Osteocyte (in vitro differentiated cells): Measurements from ENCODE around the gene CORO2B. TPM values are rescaled to one million over a fixed set of nuclear protein-coding genes. Genes with fewer than 3 reads are reported as not detected.

Experiments used
- DNase-seq: peaks from one replicate; pipeline ENCODE4 v3.0.0; 2021; ENCODE audit warnings: mixed read lengths; ENCODE audit not compliant: unreplicated experiment; ENCODE audit errors: extremely low spot score
- H3K27ac Mint-ChIP-seq: one replicate; pipeline ENCODE4 v1.8.0; 2021; ENCODE audit warnings: mild to moderate bottlenecking, mixed read lengths; ENCODE audit not compliant: unreplicated experiment
- H3K27me3 Mint-ChIP-seq: one replicate; pipeline ENCODE4 v1.8.0; 2021; ENCODE audit warnings: mixed read lengths; ENCODE audit not compliant: unreplicated experiment
- H3K36me3 Mint-ChIP-seq: one replicate; pipeline ENCODE4 v1.8.0; 2021; ENCODE audit warnings: mixed read lengths; ENCODE audit not compliant: unreplicated experiment
- H3K4me1 Mint-ChIP-seq: one replicate; pipeline ENCODE4 v1.8.0; 2021; ENCODE audit warnings: mixed read lengths; ENCODE audit not compliant: unreplicated experiment
- H3K4me3 Mint-ChIP-seq: one replicate; pipeline ENCODE4 v1.8.0; 2021; ENCODE audit warnings: mild to moderate bottlenecking, moderate library complexity, mixed read lengths; ENCODE audit not compliant: unreplicated experiment
- H3K9me3 Mint-ChIP-seq: one replicate; pipeline ENCODE4 v1.8.0; 2021; ENCODE audit warnings: mixed read lengths; ENCODE audit not compliant: unreplicated experiment
- CTCF ChIP-seq: fragments of 200-600 bp; sonication (generic); IDR thresholded peaks from 2 replicates; pipeline ENCODE4 v1.5.0; 2021; ENCODE audit warnings: antibody characterized with exemption, mild to moderate bottlenecking, moderate library complexity
- total RNA-seq: library from RNA; stranded (reverse); gene quantifications from 2 replicates; pipeline ENCODE4 v1.2.1, GENCODE V29; 2021

The CORO2B gene
- total RNA-seq, 1 donor from 2014 or later, result 22.6 TPM

DNA sequence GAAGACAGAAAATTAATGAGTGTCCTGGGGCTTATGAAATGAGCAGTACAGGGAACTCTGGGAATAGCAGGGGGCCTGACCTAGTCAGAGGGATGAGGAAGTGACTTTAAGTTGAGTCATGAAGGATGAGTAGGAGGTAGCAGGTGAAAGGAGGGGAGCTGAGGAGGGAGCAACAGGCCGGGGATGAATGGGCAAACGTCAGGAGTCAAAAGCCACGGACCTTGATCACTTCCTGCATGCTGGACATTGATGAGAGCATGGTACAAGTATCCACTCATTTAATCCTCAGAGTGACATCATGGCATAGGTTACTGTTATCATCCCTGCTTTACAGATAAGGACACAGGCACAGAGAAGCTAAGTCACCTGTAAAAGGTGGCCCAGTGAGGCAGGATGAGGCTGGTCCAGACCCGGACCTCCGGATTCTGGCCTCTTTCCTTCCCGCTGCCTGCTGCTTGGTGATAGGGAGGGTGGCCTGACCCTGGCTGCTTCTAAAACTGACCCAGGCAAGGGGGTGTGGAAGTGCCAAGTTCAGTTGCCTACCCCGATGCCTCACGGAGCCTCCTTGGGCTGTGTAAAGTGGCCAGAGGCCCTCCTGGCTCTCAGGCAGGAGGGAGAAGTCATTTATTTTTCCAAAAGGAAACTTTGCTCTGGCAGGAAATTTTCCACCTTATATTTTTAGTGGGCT, 7.6 kb downstream of the CORO2B start:
- H3K4me3 Mint-ChIP-seq, result no peak overlapping the region

DNA sequence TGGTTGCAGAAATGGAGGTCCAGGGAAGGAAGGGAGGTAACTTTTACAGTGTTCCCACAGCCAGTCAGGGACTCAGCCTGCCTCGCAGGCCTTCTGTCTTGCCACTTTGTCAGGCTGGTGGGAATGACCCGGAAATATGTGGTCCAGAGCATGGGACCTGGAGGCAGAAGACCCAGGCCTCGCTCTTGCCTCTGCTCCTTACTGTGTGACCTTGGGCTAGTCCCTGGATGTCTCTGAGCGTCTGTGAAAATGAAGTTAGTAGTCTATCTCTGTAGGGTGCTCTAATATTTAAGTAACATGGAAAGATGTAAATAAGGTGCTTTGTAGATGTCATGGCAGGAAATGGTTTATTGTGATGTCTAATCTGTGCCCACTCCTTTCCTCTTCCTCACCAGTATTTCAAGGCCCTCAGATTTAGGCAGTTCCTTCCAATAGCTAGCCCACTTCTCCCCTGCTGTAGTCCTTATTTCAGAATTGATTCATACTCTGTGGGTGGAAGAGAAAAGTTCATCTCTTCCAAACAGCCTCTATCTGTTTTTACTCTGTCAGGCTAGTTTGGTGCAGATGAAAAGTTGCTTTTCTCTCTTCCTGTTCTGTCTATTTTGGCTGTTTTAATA, 9.1 kb downstream of the CORO2B start:
- Mint-ChIP-seq H3K27ac (no peak overlapping the region), H3K4me1 (peaks cover 22% of the 10 kb centered on the region)
- DNase-seq, result no peak

More for the DNA sequence above, 7.6 kb downstream of the CORO2B start:
- H3K27me3 Mint-ChIP-seq, result no peaks in the 10 kb centered on the region
- no peak overlapping the region for H3K27ac Mint-ChIP-seq
- no peaks in the 10 kb centered on the region for H3K9me3 Mint-ChIP-seq
- DNase-seq, result no peak
- H3K4me1 Mint-ChIP-seq, result peaks cover 15% of the 10 kb centered on the region
- TF ChIP-seq CTCF, result no peak
- no peaks in the 10 kb centered on the region for H3K36me3 Mint-ChIP-seq

DNA sequence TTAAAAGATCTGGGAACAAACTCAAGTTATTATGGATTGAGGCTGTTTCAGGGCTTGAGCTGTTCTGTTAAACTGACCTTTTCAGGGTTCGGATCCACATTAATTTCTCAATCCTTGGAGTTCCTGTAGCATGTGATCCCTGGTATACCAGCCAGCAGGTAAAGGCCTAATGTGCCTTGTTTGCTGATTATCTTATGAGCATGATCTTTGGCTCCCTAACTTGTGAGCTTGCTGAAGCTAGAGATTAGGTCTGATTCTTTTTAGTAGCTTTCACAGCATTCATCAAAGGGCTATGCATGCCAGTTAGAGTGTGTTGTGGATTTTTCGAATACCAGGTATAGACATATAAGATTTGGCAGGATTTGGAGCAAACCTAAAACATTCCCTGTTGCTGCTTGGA, 10.3 kb downstream of the CORO2B start:
- Mint-ChIP-seq H3K4me3 (no peak overlapping the region), H3K36me3 (no peaks in the 10 kb centered on the region), H3K27ac (no peak overlapping the region), H3K9me3 (no peaks in the 10 kb centered on the region), H3K27me3 (no peaks in the 10 kb centered on the region), H3K4me1 (peaks cover 30% of the 10 kb centered on the region)
- no peak for TF ChIP-seq CTCF
- no peak for DNase-seq

More for the DNA sequence above, 9.1 kb downstream of the CORO2B start:
- no peak for TF ChIP-seq CTCF
- H3K9me3 Mint-ChIP-seq, result no peaks in the 10 kb centered on the region
- H3K36me3 Mint-ChIP-seq, result no peaks in the 10 kb centered on the region
- no peak overlapping the region for H3K4me3 Mint-ChIP-seq
- no peaks in the 10 kb centered on the region for H3K27me3 Mint-ChIP-seq

GRCh38 chr15:68589783-68590710, 11.3 kb downstream of the CORO2B start:
- H3K4me3 Mint-ChIP-seq, result no peak overlapping the region
- H3K9me3 Mint-ChIP-seq, result no peaks in the 10 kb centered on the region
- H3K4me1 Mint-ChIP-seq, result peaks cover 39% of the 10 kb centered on the region

More at GRCh38 chr15:68589783-68590710, 11.3 kb downstream of the CORO2B start:
- H3K36me3 Mint-ChIP-seq, result no peaks in the 10 kb centered on the region
- no peak for DNase-seq
- H3K27ac Mint-ChIP-seq, result no peak overlapping the region
- no peaks in the 10 kb centered on the region for H3K27me3 Mint-ChIP-seq
- TF ChIP-seq CTCF, result no peak
